HG03469 (cell line): ENCODE data around the gene DPYSL5.
"Not testable (repeated sequence)": the region's sequence is repeated elsewhere in the genome, so short reads cannot be mapped to it uniquely, and the experiment has no call there.

Experiments
- ATAC-seq: cut with Tn5 transposase; IDR thresholded peaks from one replicate; pipeline ENCODE4 v1.9.1; 2021; ENCODE audit warnings: mild to moderate bottlenecking, moderate library complexity, moderate number of reproducible peaks; ENCODE audit not compliant: unreplicated experiment

DPYSL5 gene

GRCh38 chr2:26874514-26874913, 26.6 kb downstream of the DPYSL5 start:
- no peak for ATAC-seq

- ATAC-seq = no peak
Observed at GRCh38 chr2:26875065-26875634, 27.2 kb downstream of the DPYSL5 start.

GRCh38 chr2:26875808-26876207, 27.9 kb downstream of the DPYSL5 start:
- ATAC-seq = no peak

DNA sequence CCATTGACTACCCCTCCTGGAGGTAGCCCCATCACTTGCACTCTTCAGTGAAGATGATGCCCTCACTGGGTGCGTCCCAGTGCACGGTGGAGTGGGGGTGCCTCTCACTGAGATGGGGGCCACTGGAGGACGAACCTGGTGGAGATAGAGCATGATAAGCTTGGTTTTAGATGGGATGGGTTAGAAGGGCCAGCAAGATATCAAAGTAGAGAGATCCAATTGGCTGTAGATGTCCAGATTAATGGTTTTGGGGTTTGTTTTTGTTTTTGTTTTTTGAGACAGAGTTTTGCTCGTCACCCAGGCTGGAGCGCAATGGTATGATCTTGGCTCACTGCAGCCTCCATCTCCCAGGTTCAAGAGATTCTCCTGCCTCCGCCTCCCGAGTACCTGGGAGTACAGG, 28.3 kb downstream of the DPYSL5 start:
- no peak for ATAC-seq

DNA sequence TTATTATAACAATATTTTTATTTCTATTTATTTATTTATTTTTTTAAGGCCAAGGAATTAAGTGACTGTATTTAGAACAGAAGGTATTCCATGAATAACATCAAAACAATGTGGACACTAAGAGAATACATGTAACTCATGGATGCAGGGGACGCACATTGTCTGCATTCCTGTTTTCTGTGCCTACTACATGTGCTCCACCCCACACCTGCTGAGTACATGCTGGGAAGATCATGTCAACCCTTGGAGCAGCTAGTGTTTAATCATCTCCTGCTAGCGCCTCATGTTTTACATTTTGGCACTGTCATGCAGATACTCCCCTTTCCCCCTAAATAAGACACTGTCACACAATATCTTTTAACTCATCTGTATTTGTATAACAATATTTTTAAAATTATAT, 29.3 kb downstream of the DPYSL5 start:
- no peak for ATAC-seq

DNA sequence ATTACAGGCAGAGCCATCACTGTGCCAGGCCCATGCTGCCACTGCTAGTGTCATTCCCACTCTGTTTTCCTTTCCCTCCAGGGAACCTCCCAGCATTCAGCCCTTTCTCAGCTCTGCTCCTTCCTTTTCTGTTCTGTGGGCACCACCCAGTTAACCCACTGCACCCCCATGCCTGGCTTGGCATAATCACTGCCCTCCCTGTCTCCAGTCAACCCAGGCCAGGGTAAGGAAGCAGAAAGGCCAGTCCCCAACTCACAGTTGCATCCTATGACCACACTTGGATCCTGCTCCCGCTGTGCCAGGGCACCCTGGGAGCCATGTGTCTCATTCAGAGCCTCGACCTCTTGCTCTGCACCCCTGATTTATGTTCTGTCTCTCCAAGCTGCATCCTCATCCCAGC, 32.2 kb downstream of the DPYSL5 start:
- no peak for ATAC-seq

GRCh38 chr2:26880910-26881435, 33.0 kb downstream of the DPYSL5 start:
- ATAC-seq = no peak

DNA sequence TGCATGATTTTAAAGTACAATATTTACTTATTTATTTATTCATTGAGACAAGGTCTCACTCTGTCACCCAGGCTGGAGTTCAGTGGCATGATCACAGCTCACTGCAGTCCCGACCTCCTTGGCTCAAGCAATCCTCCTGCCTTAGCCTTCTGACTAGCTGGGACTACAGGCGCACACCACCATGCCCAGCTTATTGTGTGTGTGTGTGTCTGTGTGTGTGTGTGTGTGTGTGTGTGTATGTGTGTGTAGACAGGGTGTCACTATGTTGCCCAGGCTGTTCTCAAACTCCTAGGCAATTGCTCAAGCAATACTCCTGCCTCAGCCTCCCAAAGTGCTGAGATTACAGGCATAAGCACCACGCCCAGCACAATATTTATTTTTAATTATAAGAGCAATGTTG, 34.3 kb downstream of the DPYSL5 start:
- ATAC-seq = not testable (repeated sequence)

GRCh38 chr2:26883956-26884355, 36.0 kb downstream of the DPYSL5 start:
- no peak for ATAC-seq

- no peak for ATAC-seq
Observed at GRCh38 chr2:26884486-26884885, 36.6 kb downstream of the DPYSL5 start.

DNA sequence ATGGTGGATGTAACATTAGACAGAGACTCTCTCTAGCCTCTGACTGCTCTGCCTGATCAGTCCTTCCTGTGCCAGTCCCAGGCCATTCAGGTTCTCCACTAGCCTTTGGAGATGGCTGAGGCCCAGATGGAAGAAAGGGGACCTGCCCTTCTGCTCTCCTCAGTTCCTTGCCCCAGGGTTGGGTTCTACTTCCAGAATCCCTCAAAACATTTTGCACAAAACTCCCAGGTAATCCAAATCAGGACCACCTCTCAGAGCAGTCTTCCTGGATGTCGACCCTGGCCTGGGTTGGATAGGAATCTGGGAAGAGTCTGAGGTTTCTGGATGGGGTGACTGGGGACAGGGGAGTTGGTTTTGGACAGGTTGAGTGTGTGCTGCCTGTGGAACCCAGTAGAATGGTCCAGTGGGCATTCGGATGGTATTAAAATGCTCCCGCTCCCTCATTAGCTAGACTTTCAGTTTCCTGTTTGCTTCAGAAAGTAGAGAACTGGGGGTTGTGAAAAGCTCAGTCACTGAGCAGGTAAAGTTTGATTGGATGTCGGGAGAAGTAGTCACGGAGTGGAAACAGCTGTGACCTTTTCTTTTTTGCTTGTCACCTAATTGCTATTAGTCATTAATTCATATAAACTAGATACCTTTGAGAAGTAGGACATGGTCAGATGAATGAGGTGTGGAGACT, 37.9 kb downstream of the DPYSL5 start:
- ATAC-seq = no peak

GRCh38 chr2:26886736-26887135, 38.8 kb downstream of the DPYSL5 start:
- no peak for ATAC-seq

- ATAC-seq = no peak
Observed at GRCh38 chr2:26887151-26887550, 39.2 kb downstream of the DPYSL5 start.

- no peak for ATAC-seq
Observed at GRCh38 chr2:26889796-26890195, 41.9 kb downstream of the DPYSL5 start.

DNA sequence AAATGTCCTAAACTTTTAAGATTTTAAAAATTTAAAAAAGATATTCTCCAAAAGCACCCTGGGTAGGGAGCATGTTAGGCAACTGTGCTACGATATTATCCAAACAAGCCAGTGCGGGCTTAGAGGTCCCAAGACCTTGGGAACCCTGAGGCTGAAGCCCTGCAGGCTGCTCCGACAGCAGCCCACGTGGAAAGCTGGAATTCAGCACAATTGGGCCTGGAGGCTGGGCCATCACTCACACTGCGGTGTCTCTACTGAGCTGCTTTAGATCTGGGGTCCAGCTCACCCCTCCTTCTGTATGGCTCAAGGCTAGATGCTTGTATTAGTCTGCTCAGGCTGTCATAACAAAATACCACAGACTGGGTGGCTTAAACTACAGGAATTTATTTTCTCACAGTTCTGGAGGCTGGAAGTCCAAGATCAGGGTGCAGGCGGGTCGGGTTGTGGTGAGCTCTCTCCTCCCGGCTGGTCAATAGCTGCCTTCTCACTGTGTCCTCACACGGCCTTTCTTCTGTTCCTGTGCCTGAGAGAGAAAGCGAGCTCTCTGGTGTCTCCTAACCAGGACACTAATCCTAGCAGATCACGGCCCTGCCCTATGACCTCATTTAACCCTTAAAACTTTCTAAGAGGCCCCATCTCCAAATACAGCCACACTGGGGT, 42.5 kb downstream of the DPYSL5 start:
- no peak for ATAC-seq

DNA sequence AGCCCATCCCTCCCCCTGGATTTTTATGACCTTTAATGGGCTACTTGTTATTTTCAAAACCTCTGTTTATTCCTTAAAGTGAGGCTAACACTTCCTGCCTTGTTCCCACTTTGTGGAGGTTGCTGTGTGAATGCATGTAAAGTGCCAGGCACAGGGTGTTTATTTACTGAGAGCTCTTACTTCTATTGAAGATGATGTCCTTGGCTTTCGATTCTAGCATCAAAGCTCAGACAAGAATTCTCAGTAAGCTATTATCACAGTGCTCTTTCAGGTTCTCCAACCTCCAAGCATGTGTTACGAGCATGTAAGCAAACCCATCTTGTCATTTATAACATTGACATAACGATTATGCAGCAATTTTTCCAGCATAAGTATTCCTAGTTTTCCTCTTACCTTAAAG, 44.2 kb downstream of the DPYSL5 start:
- ATAC-seq = no peak

- ATAC-seq = no peak
Observed at GRCh38 chr2:26892922-26893524, 45.1 kb downstream of the DPYSL5 start.

DNA sequence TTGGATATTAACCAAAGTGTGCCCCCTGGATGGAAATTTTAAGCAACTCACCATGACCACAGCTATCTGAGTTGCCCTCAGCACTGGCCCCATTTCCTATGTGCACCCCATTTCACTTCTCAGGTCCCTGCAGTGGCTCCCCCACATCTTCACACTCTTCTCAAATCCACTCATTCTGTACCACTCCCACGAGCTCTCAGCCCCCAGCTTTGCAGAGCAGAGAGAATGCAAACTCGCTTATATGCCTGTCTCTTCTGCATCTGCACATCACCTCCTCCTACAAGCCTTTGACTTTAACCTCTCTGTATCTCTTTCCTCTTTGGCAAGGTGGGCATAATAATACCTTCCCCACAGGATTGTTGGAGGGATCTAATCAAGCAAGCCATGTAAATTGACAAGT, 46.2 kb downstream of the DPYSL5 start:
- no peak for ATAC-seq

DNA sequence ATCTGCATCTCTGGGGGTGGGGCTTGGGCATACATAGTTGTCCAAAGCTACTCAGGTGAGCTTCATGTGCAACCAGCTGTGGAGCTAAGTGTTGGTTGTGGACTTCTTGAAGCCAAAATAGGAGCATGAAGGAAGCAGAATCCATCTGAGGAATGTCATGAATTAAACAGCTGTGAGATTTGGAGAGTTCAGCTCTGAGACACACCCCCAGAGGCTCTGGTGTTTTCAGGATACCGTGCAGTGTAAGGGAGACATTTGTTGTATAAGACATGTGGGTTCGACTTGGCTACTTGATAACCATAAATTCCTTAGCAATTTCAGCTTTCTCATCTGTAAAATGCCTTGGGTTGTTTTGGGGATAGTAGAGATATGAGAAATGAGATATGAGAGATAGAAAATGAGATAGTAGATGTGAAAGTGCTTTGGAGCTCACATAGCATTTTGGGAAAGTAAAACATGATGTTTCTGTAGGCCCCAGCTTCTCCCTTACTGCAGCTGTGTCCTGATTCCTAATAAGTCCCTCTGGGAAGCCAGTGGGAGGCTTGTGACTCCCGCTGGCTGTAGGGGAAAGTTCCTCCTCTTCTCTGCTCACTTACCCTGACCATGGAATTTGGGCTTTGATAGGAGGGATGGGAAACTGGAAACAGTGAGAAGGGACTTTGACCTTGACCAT, 50.0 kb downstream of the DPYSL5 start:
- ATAC-seq = no peak

DNA sequence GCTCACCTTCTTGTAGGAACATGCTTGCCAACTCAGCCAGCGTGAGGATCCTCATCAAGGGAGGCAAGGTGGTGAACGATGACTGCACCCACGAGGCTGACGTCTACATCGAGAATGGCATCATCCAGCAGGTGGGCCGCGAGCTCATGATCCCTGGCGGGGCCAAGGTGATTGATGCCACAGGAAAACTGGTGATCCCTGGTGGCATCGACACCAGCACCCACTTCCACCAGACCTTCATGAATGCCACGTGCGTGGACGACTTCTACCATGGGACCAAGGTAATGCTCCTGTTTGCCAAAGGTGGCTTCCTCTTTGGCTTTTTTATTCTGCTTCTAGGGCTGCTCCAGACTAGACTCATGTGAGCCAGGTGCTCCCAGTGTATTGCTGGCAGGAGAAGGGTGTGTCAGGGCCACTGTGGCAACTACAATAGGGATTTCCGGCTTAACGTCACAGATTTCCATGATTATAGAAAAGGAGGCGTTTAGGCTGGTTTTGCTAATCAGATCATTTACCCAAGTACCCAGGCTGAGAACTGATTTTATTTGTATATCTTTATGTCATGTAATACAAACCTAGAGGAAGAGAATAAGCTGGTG, 50.6 kb downstream of the DPYSL5 start:
- ATAC-seq = no peak
